HEK293 (cell line): ENCODE data around the gene FAM216A.
A peak's percentile ranks its signal among the peaks of the same experiment; 100 is the strongest.

ENCODE experiments used
- HOXD13 ChIP-seq: sonication (generic); formaldehyde crosslinking; IDR thresholded peaks from 2 replicates; pipeline ENCODE4 v1.8.0; 2022; ENCODE audit warnings: missing genetic modification reagents, borderline replicate concordance
- KLF8 ChIP-seq: fragments of 450-650 bp; formaldehyde crosslinking; IDR thresholded peaks from 2 replicates; pipeline ENCODE4 v1.5.1; 2016; ENCODE audit warnings: missing biosample characterization, missing genetic modification characterization
- SP2 ChIP-seq: fragments of 450-650 bp; formaldehyde crosslinking; IDR thresholded peaks from 2 replicates; pipeline ENCODE4 v1.5.1; 2016; ENCODE audit warnings: missing biosample characterization, missing genetic modification characterization
- YY1 ChIP-seq: fragments of 450-650 bp; formaldehyde crosslinking; IDR thresholded peaks from 2 replicates; pipeline ENCODE4 v1.5.1; 2018; ENCODE audit warnings: missing biosample characterization, missing genetic modification characterization
- ZNF169 ChIP-seq: fragments of 450-650 bp; formaldehyde crosslinking; IDR thresholded peaks from 2 replicates; pipeline ENCODE4 v1.5.1; 2016; ENCODE audit warnings: missing biosample characterization, missing genetic modification characterization
- ZNF366 ChIP-seq: fragments of 450-650 bp; formaldehyde crosslinking; conservative IDR thresholded peaks from 2 replicates; pipeline ENCODE4 v1.5.1; 2016; ENCODE audit warnings: missing biosample characterization, missing genetic modification characterization
- ZNF433 ChIP-seq: fragments of 450-650 bp; formaldehyde crosslinking; IDR thresholded peaks from 2 replicates; pipeline ENCODE4 v1.5.1; 2016; ENCODE audit warnings: missing biosample characterization, missing genetic modification characterization, low read depth
- ZNF514 ChIP-seq: fragments of 450-650 bp; formaldehyde crosslinking; IDR thresholded peaks from 2 replicates; pipeline ENCODE4 v1.5.1; 2016; ENCODE audit warnings: missing biosample characterization, missing genetic modification characterization
- ZNF544 ChIP-seq: fragments of 450-650 bp; formaldehyde crosslinking; IDR thresholded peaks from 2 replicates; pipeline ENCODE4 v1.5.0; 2017; ENCODE audit warnings: missing biosample characterization, missing genetic modification characterization
- ZNF596 ChIP-seq: fragments of 450-650 bp; IDR thresholded peaks from 2 replicates; pipeline ENCODE4 v1.5.0; 2018; ENCODE audit warnings: missing biosample characterization, mild to moderate bottlenecking, missing genetic modification characterization, moderate library complexity
- ZNF658 ChIP-seq: fragments of 450-650 bp; formaldehyde crosslinking; IDR thresholded peaks from 2 replicates; pipeline ENCODE4; 2016; ENCODE audit warnings: missing biosample characterization, missing genetic modification characterization
- ZNF701 ChIP-seq: fragments of 450-650 bp; formaldehyde crosslinking; IDR thresholded peaks from 2 replicates; pipeline ENCODE4 v1.5.1; 2016; ENCODE audit warnings: missing biosample characterization, missing genetic modification characterization
- ZNF707 ChIP-seq: fragments of 450-650 bp; formaldehyde crosslinking; IDR thresholded peaks from 2 replicates; pipeline ENCODE4 v1.5.1; 2016; ENCODE audit warnings: missing biosample characterization, missing genetic modification characterization
- ZNF777 ChIP-seq: fragments of 450-650 bp; formaldehyde crosslinking; IDR thresholded peaks from 2 replicates; pipeline ENCODE4 v1.5.1; 2017; ENCODE audit warnings: missing biosample characterization, missing genetic modification characterization, borderline replicate concordance
- ZSCAN23 ChIP-seq: fragments of 450-650 bp; formaldehyde crosslinking; IDR thresholded peaks from 2 replicates; pipeline ENCODE4 v1.5.1; 2016; ENCODE audit warnings: missing biosample characterization, missing genetic modification characterization
- TF ChIP-seq, protein P1 (sequence below): fragments of 450-650 bp; formaldehyde crosslinking; IDR thresholded peaks from 2 replicates; pipeline ENCODE4 v1.5.1; 2016; ENCODE audit warnings: missing biosample characterization, missing genetic modification characterization
- TF ChIP-seq, protein P2 (sequence below): fragments of 450-650 bp; formaldehyde crosslinking; IDR thresholded peaks from 2 replicates; pipeline ENCODE4 v1.5.1; 2016; ENCODE audit warnings: missing biosample characterization, missing genetic modification characterization, borderline replicate concordance
- TF ChIP-seq, protein P3 (sequence below): fragments of 450-650 bp; formaldehyde crosslinking; IDR thresholded peaks from 2 replicates; pipeline ENCODE4 v1.5.1; 2017; ENCODE audit warnings: missing biosample characterization, mild to moderate bottlenecking, missing genetic modification characterization, moderate library complexity
- TF ChIP-seq, protein P4 (sequence below): fragments of 450-650 bp; formaldehyde crosslinking; IDR thresholded peaks from 2 replicates; pipeline ENCODE4 v1.5.1; 2016; ENCODE audit warnings: missing biosample characterization, missing genetic modification characterization
- TF ChIP-seq, protein P5 (sequence below): fragments of 450-650 bp; formaldehyde crosslinking; IDR thresholded peaks from 2 replicates; pipeline ENCODE4 v1.5.1; 2016; ENCODE audit warnings: missing biosample characterization, missing genetic modification characterization
- TF ChIP-seq, protein P6 (sequence below): fragments of 450-650 bp; formaldehyde crosslinking; conservative IDR thresholded peaks from 2 replicates; pipeline ENCODE4 v1.5.1; 2016; ENCODE audit warnings: low read depth, missing biosample characterization, missing genetic modification characterization

Gene FAM216A

DNA sequence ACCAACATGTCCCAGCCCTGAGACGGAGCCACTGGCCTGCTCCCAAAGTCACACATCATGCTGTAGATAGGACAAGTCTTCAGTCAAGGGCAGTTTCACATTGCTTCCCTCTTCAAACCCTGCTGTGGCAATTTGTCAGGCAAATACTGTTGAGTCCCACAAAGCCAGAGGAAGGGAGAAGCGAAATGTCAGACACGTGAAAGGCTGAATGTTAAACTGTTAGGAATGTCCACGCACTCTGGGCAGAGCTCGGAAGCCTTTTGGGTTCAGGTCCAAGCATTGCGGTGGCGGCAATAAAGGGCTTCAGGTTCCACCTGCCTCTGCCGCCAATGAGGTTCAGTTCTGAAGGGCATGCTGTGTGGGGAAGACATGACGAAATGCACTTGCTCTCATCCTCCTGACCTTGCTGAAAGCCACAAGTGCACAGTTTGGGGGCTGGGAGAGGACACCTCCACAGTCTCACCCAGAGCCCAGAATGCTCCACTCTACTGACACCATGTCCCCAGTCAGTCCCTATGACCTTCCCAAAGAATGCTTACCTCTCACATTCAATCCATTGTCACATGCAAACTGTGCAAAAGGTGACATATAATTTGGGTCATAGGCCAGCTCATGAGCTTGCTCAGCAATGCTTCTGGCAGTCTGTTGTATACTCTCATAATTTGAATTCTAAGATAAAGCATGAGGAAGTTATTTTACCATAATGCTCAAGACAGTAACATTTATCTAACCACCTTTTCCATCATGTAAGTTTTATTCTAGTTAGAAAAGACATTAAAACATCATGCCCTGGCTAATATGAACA lies 69.2 kb downstream of the FAM216A start (continued):
- TF ChIP-seq, protein P1, sequence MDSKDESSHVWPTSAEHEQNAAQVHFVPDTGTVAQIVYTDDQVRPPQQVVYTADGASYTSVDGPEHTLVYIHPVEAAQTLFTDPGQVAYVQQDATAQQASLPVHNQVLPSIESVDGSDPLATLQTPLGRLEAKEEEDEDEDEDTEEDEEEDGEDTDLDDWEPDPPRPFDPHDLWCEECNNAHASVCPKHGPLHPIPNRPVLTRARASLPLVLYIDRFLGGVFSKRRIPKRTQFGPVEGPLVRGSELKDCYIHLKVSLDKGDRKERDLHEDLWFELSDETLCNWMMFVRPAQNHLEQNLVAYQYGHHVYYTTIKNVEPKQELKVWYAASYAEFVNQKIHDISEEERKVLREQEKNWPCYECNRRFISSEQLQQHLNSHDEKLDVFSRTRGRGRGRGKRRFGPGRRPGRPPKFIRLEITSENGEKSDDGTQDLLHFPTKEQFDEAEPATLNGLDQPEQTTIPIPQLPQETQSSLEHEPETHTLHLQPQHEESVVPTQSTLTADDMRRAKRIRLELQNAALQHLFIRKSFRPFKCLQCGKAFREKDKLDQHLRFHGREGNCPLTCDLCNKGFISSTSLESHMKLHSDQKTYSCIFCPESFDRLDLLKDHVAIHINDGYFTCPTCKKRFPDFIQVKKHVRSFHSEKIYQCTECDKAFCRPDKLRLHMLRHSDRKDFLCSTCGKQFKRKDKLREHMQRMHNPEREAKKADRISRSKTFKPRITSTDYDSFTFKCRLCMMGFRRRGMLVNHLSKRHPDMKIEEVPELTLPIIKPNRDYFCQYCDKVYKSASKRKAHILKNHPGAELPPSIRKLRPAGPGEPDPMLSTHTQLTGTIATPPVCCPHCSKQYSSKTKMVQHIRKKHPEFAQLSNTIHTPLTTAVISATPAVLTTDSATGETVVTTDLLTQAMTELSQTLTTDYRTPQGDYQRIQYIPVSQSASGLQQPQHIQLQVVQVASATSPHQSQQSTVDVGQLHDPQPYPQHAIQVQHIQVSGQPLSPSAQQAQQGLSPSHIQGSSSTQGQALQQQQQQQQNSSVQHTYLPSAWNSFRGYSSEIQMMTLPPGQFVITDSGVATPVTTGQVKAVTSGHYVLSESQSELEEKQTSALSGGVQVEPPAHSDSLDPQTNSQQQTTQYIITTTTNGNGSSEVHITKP (tag by site-specific recombination) = peak; percentile 53
- TF ChIP-seq, protein P2, sequence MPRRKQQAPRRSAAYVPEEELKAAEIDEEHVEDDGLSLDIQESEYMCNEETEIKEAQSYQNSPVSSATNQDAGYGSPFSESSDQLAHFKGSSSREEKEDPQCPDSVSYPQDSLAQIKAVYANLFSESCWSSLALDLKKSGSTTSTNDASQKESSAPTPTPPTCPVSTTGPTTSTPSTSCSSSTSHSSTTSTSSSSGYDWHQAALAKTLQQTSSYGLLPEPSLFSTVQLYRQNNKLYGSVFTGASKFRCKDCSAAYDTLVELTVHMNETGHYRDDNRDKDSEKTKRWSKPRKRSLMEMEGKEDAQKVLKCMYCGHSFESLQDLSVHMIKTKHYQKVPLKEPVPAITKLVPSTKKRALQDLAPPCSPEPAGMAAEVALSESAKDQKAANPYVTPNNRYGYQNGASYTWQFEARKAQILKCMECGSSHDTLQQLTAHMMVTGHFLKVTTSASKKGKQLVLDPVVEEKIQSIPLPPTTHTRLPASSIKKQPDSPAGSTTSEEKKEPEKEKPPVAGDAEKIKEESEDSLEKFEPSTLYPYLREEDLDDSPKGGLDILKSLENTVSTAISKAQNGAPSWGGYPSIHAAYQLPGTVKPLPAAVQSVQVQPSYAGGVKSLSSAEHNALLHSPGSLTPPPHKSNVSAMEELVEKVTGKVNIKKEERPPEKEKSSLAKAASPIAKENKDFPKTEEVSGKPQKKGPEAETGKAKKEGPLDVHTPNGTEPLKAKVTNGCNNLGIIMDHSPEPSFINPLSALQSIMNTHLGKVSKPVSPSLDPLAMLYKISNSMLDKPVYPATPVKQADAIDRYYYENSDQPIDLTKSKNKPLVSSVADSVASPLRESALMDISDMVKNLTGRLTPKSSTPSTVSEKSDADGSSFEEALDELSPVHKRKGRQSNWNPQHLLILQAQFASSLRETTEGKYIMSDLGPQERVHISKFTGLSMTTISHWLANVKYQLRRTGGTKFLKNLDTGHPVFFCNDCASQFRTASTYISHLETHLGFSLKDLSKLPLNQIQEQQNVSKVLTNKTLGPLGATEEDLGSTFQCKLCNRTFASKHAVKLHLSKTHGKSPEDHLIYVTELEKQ (tag by site-specific recombination) = no peak
- TF ChIP-seq, protein P3, sequence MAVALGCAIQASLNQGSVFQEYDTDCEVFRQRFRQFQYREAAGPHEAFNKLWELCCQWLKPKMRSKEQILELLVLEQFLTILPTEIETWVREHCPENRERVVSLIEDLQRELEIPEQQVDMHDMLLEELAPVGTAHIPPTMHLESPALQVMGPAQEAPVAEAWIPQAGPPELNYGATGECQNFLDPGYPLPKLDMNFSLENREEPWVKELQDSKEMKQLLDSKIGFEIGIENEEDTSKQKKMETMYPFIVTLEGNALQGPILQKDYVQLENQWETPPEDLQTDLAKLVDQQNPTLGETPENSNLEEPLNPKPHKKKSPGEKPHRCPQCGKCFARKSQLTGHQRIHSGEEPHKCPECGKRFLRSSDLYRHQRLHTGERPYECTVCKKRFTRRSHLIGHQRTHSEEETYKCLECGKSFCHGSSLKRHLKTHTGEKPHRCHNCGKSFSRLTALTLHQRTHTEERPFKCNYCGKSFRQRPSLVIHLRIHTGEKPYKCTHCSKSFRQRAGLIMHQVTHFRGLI (tag by site-specific recombination) = no peak
- TF ChIP-seq ZNF169 (no peak), ZNF707 (tag by site-specific recombination) (no peak), KLF8 (no peak), ZNF514 (tag by site-specific recombination) (no peak), ZNF658 (tag by site-specific recombination) (no peak), ZNF701 (no peak), ZNF433 (tag by site-specific recombination) (no peak), SP2 (tag by site-specific recombination) (no peak), ZNF596 (tag by site-specific recombination) (no peak), ZNF544 (tag by site-specific recombination) (no peak), HOXD13 (CRISPR knock-in tag) (no peak), YY1 (tag by site-specific recombination) (no peak), ZSCAN23 (tag by site-specific recombination) (no peak), ZNF777 (tag by site-specific recombination) (no peak), ZNF366 (tag by site-specific recombination) (peak; percentile 81)
- TF ChIP-seq, protein P4, sequence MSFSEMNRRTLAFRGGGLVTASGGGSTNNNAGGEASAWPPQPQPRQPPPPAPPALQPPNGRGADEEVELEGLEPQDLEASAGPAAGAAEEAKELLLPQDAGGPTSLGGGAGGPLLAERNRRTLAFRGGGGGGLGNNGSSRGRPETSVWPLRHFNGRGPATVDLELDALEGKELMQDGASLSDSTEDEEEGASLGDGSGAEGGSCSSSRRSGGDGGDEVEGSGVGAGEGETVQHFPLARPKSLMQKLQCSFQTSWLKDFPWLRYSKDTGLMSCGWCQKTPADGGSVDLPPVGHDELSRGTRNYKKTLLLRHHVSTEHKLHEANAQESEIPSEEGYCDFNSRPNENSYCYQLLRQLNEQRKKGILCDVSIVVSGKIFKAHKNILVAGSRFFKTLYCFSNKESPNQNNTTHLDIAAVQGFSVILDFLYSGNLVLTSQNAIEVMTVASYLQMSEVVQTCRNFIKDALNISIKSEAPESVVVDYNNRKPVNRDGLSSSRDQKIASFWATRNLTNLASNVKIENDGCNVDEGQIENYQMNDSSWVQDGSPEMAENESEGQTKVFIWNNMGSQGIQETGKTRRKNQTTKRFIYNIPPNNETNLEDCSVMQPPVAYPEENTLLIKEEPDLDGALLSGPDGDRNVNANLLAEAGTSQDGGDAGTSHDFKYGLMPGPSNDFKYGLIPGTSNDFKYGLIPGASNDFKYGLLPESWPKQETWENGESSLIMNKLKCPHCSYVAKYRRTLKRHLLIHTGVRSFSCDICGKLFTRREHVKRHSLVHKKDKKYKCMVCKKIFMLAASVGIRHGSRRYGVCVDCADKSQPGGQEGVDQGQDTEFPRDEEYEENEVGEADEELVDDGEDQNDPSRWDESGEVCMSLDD (tag by site-specific recombination) = no peak
- TF ChIP-seq, protein P5, sequence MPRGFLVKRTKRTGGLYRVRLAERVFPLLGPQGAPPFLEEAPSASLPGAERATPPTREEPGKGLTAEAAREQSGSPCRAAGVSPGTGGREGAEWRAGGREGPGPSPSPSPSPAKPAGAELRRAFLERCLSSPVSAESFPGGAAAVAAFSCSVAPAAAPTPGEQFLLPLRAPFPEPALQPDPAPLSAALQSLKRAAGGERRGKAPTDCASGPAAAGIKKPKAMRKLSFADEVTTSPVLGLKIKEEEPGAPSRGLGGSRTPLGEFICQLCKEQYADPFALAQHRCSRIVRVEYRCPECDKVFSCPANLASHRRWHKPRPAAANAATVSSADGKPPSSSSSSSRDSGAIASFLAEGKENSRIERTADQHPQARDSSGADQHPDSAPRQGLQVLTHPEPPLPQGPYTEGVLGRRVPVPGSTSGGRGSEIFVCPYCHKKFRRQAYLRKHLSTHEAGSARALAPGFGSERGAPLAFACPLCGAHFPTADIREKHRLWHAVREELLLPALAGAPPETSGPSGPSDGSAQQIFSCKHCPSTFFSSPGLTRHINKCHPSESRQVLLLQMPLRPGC (tag by site-specific recombination) = no peak
- TF ChIP-seq, protein P6, sequence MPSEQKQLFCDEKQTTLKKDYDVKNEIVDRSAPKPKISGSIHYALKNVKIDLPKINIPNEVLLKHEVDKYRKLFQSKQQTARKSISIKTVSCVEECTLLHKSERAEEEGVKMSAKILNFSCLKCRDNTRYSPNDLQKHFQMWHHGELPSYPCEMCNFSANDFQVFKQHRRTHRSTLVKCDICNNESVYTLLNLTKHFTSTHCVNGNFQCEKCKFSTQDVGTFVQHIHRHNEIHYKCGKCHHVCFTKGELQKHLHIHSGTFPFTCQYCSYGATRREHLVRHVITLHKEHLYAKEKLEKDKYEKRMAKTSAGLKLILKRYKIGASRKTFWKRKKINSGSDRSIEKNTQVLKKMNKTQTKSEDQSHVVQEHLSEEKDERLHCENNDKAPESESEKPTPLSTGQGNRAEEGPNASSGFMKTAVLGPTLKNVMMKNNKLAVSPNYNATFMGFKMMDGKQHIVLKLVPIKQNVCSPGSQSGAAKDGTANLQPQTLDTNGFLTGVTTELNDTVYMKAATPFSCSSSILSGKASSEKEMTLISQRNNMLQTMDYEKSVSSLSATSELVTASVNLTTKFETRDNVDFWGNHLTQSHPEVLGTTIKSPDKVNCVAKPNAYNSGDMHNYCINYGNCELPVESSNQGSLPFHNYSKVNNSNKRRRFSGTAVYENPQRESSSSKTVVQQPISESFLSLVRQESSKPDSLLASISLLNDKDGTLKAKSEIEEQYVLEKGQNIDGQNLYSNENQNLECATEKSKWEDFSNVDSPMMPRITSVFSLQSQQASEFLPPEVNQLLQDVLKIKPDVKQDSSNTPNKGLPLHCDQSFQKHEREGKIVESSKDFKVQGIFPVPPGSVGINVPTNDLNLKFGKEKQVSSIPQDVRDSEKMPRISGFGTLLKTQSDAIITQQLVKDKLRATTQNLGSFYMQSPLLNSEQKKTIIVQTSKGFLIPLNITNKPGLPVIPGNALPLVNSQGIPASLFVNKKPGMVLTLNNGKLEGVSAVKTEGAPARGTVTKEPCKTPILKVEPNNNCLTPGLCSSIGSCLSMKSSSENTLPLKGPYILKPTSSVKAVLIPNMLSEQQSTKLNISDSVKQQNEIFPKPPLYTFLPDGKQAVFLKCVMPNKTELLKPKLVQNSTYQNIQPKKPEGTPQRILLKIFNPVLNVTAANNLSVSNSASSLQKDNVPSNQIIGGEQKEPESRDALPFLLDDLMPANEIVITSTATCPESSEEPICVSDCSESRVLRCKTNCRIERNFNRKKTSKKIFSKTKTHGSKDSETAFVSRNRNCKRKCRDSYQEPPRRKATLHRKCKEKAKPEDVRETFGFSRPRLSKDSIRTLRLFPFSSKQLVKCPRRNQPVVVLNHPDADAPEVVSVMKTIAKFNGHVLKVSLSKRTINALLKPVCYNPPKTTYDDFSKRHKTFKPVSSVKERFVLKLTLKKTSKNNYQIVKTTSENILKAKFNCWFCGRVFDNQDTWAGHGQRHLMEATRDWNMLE = no peak
